Urinary bladder (tissue), 3 donors: ENCODE results near the gene C17orf114.

ENCODE experiments used
- DNase-seq: peaks from one replicate; pipeline ENCODE4 v3.0.0-alpha.2; 2015; ENCODE audit errors: extremely low spot score
- H3K27ac ChIP-seq: one replicate; pipeline ENCODE4 v1.5.1; 2013; ENCODE audit warnings: low read depth, mild to moderate bottlenecking, moderate library complexity
- H3K36me3 ChIP-seq: one replicate; pipeline ENCODE4 v1.6.1; 2013; ENCODE audit warnings: mild to moderate bottlenecking, moderate library complexity; ENCODE audit not compliant: insufficient read depth
- H3K4me1 ChIP-seq: one replicate; pipeline ENCODE4 v1.6.1; 2013; ENCODE audit warnings: mild to moderate bottlenecking, moderate library complexity; ENCODE audit not compliant: insufficient read depth
- H3K4me3 ChIP-seq: one replicate; pipeline ENCODE4 v1.5.1; 2013; ENCODE audit warnings: low read depth, low read length
- WGBS: extraction: QIAGEN DNeasy Blood & Tissue Kit; methylation state at CpG from one replicate; pipeline ENCODE4 v1.1.7; 2013; 5-methylcytosine and 5-hydroxymethylcytosine counted together
- donor health status: healthy with polysubstance abuse.
- donor health status: healthy.

Gene C17orf114

GRCh38 chr17:4802228-4802627 is at the start of gene C17orf114:
TSS of gene C17orf114 (minus strand) at chr17:4802328.
- 69% methylated on average over 9 of the region's 9 CpGs for WGBS
- no peak for DNase-seq
- H3K27ac ChIP-seq = no peak within 1 kb of the TSS
- H3K36me3 ChIP-seq = peaks cover 3% of the 10 kb centered on the region
- H3K4me1 ChIP-seq = no peaks in the 10 kb centered on the region
- H3K4me3 ChIP-seq = no peak within 1 kb of the TSS

GRCh38 chr17:4851084-4851483 is 49.0 kb upstream of the C17orf114 start:
- Histone ChIP-seq H3K4me3 (no peak overlapping the region), H3K36me3 (no peaks in the 10 kb centered on the region), H3K27ac (no peak overlapping the region), H3K4me1 (no peaks in the 10 kb centered on the region)
- WGBS = 80% methylated on average over 3 of the region's 3 CpGs
- DNase-seq = no peak

- no peak for DNase-seq
- Histone ChIP-seq H3K4me1 (no peaks in the 10 kb centered on the region), H3K27ac (no peak overlapping the region), H3K4me3 (no peak overlapping the region), H3K36me3 (no peaks in the 10 kb centered on the region)
- 96% methylated on average over 2 of the region's 2 CpGs for WGBS
Observed at GRCh38 chr17:4850246-4850645, 48.1 kb upstream of the C17orf114 start.

GRCh38 chr17:4849011-4849536 is 46.9 kb upstream of the C17orf114 start:
- no peak overlapping the region for H3K27ac ChIP-seq
- no peaks in the 10 kb centered on the region for H3K4me1 ChIP-seq
- no peaks in the 10 kb centered on the region for H3K36me3 ChIP-seq
- no peak for DNase-seq
- 73% methylated on average over 5 of the region's 5 CpGs for WGBS
- no peak overlapping the region for H3K4me3 ChIP-seq

- WGBS = 84% methylated on average over 13 of the region's 13 CpGs
- no peak overlapping the region for H3K4me3 ChIP-seq
- H3K36me3 ChIP-seq = no peaks in the 10 kb centered on the region
- H3K4me1 ChIP-seq = no peaks in the 10 kb centered on the region
- no peak overlapping the region for H3K27ac ChIP-seq
- DNase-seq = no peak
Observed at GRCh38 chr17:4846635-4847390, 44.7 kb upstream of the C17orf114 start.

- H3K36me3 ChIP-seq = no peaks in the 10 kb centered on the region
- no peak overlapping the region for H3K27ac ChIP-seq
- 82% methylated on average over 5 of the region's 5 CpGs for WGBS
- DNase-seq = no peak
- no peak overlapping the region for H3K4me3 ChIP-seq
- no peaks in the 10 kb centered on the region for H3K4me1 ChIP-seq
Observed at GRCh38 chr17:4845118-4845517, 43.0 kb upstream of the C17orf114 start.

GRCh38 chr17:4843321-4844000 is 41.3 kb upstream of the C17orf114 start:
- H3K4me1 ChIP-seq = no peaks in the 10 kb centered on the region
- no peak overlapping the region for H3K27ac ChIP-seq
- 83% methylated on average over 9 of the region's 9 CpGs for WGBS
- H3K4me3 ChIP-seq = no peak overlapping the region
- DNase-seq = no peak
- no peaks in the 10 kb centered on the region for H3K36me3 ChIP-seq

- 97% methylated on average over 3 of the region's 3 CpGs for WGBS
- no peaks in the 10 kb centered on the region for H3K4me1 ChIP-seq
- DNase-seq = no peak
- no peaks in the 10 kb centered on the region for H3K36me3 ChIP-seq
- H3K4me3 ChIP-seq = no peak overlapping the region
- no peak overlapping the region for H3K27ac ChIP-seq
Observed at GRCh38 chr17:4842376-4842775, 40.2 kb upstream of the C17orf114 start.

- Histone ChIP-seq H3K4me1 (no peaks in the 10 kb centered on the region), H3K27ac (no peak overlapping the region), H3K4me3 (no peak overlapping the region), H3K36me3 (no peaks in the 10 kb centered on the region)
- 76% methylated on average over 10 of the region's 10 CpGs for WGBS
- no peak for DNase-seq
Observed at GRCh38 chr17:4840893-4841242, 38.7 kb upstream of the C17orf114 start.

GRCh38 chr17:4839965-4840892 is 38.1 kb upstream of the C17orf114 start:
- no peak overlapping the region for H3K4me3 ChIP-seq
- peaks cover 1% of the 10 kb centered on the region for H3K4me1 ChIP-seq
- no peaks in the 10 kb centered on the region for H3K36me3 ChIP-seq
- 67% methylated on average over 8 of the region's 8 CpGs for WGBS
- no peak for DNase-seq
- no peak overlapping the region for H3K27ac ChIP-seq

- WGBS = 90% methylated on average over 8 of the region's 8 CpGs
- no peak overlapping the region for H3K4me3 ChIP-seq
- H3K27ac ChIP-seq = no peak overlapping the region
- DNase-seq = no peak
- H3K36me3 ChIP-seq = no peaks in the 10 kb centered on the region
- peaks cover 2% of the 10 kb centered on the region for H3K4me1 ChIP-seq
Observed at GRCh38 chr17:4839221-4839620, 37.1 kb upstream of the C17orf114 start.

GRCh38 chr17:4838309-4838785 is 36.2 kb upstream of the C17orf114 start:
- 74% methylated on average over 3 of the region's 3 CpGs for WGBS
- no peak for DNase-seq
- Histone ChIP-seq H3K36me3 (no peaks in the 10 kb centered on the region), H3K27ac (no peak overlapping the region), H3K4me1 (peaks cover 2% of the 10 kb centered on the region), H3K4me3 (no peak overlapping the region)

GRCh38 chr17:4837471-4838308 is 35.6 kb upstream of the C17orf114 start:
- Histone ChIP-seq H3K4me3 (no peak overlapping the region), H3K36me3 (no peaks in the 10 kb centered on the region), H3K4me1 (peaks cover 2% of the 10 kb centered on the region), H3K27ac (no peak overlapping the region)
- DNase-seq = no peak
- WGBS = 47% methylated on average over 13 of the region's 13 CpGs
